Lung (tissue), 12 donors: ENCODE results near the gene PEX14. TPM values are rescaled to one million over a fixed set of nuclear protein-coding genes. Genes with fewer than 3 reads are reported as not detected.

Source experiments
- ATAC-seq: fragments of 200-7000 bp; cut with Tn5 transposase; one replicate; pipeline ENCODE4 v1.9.1; 2020; ENCODE audit warnings: moderate number of reproducible peaks; ENCODE audit not compliant: insufficient read depth, low FRiP score
- DNase-seq, 3 donors: peaks; one replicate each; pipeline ENCODE4 v3.0.0-alpha.2; 2013 to 2017
- H3K27ac ChIP-seq, 2 donors: one replicate each; pipeline ENCODE4 v1.5.1; 2013; ENCODE audit warnings: mild to moderate bottlenecking in 2 of 2, moderate library complexity in 2 of 2, control low read depth in 1 of 2, inconsistent platforms in 1 of 2, low read depth in 1 of 2, low read length in 1 of 2
- H3K27me3 ChIP-seq, 3 donors: one replicate each; pipeline ENCODE4 v1.5.1; 2013; ENCODE audit warnings: low read length in 2 of 3; ENCODE audit not compliant: control insufficient read depth in 3 of 3, insufficient read depth in 3 of 3
- H3K36me3 ChIP-seq, 4 donors: one replicate each; pipeline ENCODE4 v1.5.1; 2013; ENCODE audit warnings: low read length in 4 of 4, mild to moderate bottlenecking in 1 of 4, moderate library complexity in 1 of 4; ENCODE audit not compliant: control insufficient read depth in 4 of 4, insufficient read depth in 4 of 4
- H3K4me1 ChIP-seq, 5 donors: one replicate each; pipeline ENCODE4 v1.5.1; 2013; ENCODE audit warnings: low read length in 5 of 5, mild to moderate bottlenecking in 2 of 5, moderate library complexity in 1 of 5; ENCODE audit not compliant: control insufficient read depth in 5 of 5, insufficient read depth in 5 of 5
- H3K4me3 ChIP-seq: one replicate; pipeline ENCODE4 v1.5.1; 2013; ENCODE audit warnings: mild to moderate bottlenecking, control low read depth, moderate library complexity
- H3K9ac ChIP-seq, 2 donors: one replicate each; pipeline ENCODE4 v1.5.1; 2013; ENCODE audit warnings: low read length in 2 of 2, control low read depth in 1 of 2; ENCODE audit not compliant: insufficient read depth in 1 of 2
- H3K9me3 ChIP-seq, 4 donors: one replicate each; pipeline ENCODE4 v1.5.1; 2013; ENCODE audit warnings: low read length in 3 of 4, mild to moderate bottlenecking in 1 of 4, moderate library complexity in 1 of 4; ENCODE audit not compliant: control insufficient read depth in 4 of 4, insufficient read depth in 3 of 4
- WGBS, 2 donors: extraction: QIAGEN DNeasy Blood & Tissue Kit; methylation state at CpG; one replicate each; pipeline ENCODE4 v1.1.7; 2013; 5-methylcytosine and 5-hydroxymethylcytosine counted together
- polyA plus RNA-seq, 2 donors: library from polyadenylated mRNA; stranded (reverse); fragments of 200-250 nt; gene quantifications; one replicate each; pipeline ENCODE4 v1.2.1, GENCODE V29; 2013
- total RNA-seq, 2 donors: library from RNA; depleted of rRNA in 1 of 2; stranded (reverse); fragments of >200 nt in 1 of 2; gene quantifications; one replicate each; pipeline ENCODE4 v1.2.1, GENCODE V29; 2014 to 2021
- TF ChIP-seq, protein P1 (sequence below): IDR thresholded peaks from 2 replicates; pipeline ENCODE4 v1.5.1; 2012; ENCODE audit warnings: mild to moderate bottlenecking; ENCODE audit errors: control extremely low read depth, extremely low read depth
- donor health status: control.
- donor health status: control.
- donor health status: Bipolar disorder and iron deficiency.
- donor health status: healthy.
- donor health status: DM: yes; HTN: yes; CAD: no.

PEX14 gene
- total and polyA plus RNA-seq, 4 donors = 18.1 to 29.2 (median 20.8) TPM

DNA sequence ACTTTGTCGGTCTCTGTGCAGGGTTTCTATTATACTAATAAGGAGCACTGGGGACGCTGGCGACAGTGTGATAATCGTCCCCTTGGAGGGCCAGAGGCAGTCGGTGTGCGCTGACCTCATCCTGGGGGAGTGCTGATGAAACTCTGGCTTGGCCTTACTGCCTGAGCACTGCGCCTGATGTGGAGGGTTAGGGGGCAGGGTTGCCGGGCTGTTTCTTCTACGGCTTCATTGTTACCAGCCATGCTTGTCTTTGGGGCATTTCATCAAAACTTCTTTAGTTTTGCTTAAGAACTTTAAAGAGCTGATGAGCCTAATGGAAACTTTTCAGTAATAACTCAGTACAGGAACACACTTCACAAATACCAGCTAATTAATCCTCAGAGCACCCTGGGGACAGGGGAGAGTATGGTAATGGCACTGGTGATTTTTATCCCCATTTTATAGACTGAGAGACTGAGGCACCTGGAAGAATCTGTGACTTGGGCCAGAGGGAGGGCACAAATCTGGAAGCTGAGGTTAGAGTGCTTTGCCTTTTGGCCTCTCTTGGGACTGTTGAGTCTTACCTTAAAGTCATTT is 81.8 kb downstream of the PEX14 start:
- DNase-seq (no peak), ATAC-seq (no peak)
- WGBS, 2 donors = 89 to 92% methylated on average over 9 of the region's 9 CpGs
- Histone ChIP-seq H3K36me3 (no peaks in the 10 kb centered on the region), H3K4me3 (no peak overlapping the region), H3K27ac (no peak overlapping the region), H3K9me3 (no peaks in the 10 kb centered on the region), H3K4me1 (peaks cover 0 to 3% (median 0%) of the 10 kb centered on the region in 5 donors), H3K27me3 (no peaks in the 10 kb centered on the region), H3K9ac (no peak overlapping the region)
- TF ChIP-seq, protein P1, sequence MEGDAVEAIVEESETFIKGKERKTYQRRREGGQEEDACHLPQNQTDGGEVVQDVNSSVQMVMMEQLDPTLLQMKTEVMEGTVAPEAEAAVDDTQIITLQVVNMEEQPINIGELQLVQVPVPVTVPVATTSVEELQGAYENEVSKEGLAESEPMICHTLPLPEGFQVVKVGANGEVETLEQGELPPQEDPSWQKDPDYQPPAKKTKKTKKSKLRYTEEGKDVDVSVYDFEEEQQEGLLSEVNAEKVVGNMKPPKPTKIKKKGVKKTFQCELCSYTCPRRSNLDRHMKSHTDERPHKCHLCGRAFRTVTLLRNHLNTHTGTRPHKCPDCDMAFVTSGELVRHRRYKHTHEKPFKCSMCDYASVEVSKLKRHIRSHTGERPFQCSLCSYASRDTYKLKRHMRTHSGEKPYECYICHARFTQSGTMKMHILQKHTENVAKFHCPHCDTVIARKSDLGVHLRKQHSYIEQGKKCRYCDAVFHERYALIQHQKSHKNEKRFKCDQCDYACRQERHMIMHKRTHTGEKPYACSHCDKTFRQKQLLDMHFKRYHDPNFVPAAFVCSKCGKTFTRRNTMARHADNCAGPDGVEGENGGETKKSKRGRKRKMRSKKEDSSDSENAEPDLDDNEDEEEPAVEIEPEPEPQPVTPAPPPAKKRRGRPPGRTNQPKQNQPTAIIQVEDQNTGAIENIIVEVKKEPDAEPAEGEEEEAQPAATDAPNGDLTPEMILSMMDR = no peak

DNA sequence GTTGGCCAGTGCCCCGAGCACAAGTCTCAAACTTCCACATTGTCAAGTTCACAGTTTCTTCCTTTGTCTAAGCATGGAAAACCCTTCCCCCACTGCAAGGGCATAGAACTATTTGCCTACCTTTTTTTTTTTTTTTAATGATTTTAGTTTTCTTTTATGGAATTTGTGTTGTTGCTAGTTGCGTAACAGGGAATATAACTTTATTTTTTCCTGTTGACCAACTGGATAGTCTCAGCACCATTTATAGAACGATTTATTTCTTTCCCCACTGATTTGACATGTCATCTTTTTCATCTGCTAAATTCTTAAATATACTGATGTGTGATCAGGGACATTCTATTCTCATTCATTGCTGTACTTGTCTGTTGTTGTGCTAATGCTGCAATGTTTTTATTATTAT is 83.0 kb downstream of the PEX14 start:
- ATAC-seq (no peak), DNase-seq (no peak)
- H3K4me3 ChIP-seq = no peak overlapping the region
- 84% methylated on average over 3 of the region's 3 CpGs for WGBS, 2 donors
- H3K27me3 ChIP-seq = no peaks in the 10 kb centered on the region
- no peaks in the 10 kb centered on the region for H3K9me3 ChIP-seq
- H3K27ac ChIP-seq = no peak overlapping the region
- H3K9ac ChIP-seq = no peak overlapping the region
- H3K36me3 ChIP-seq = no peaks in the 10 kb centered on the region
- peaks cover 0 to 3% (median 0%) of the 10 kb centered on the region in 5 donors for H3K4me1 ChIP-seq
- TF ChIP-seq, protein P1 = no peak

GRCh38 chr1:10559386-10559785 is 84.6 kb downstream of the PEX14 start:
- Histone ChIP-seq H3K9me3 (no peaks in the 10 kb centered on the region), H3K27ac (no peak overlapping the region), H3K4me3 (no peak overlapping the region), H3K27me3 (no peaks in the 10 kb centered on the region), H3K36me3 (no peaks in the 10 kb centered on the region), H3K4me1 (peaks cover 0 to 3% (median 0%) of the 10 kb centered on the region in 5 donors), H3K9ac (no peak overlapping the region)
- no peak for DNase-seq
- WGBS, 2 donors = 92 to 94% methylated on average over 8 of the region's 8 CpGs
- TF ChIP-seq, protein P1 = no peak
- no peak for ATAC-seq

- H3K27me3 ChIP-seq = no peaks in the 10 kb centered on the region
- no peak overlapping the region for H3K4me3 ChIP-seq
- no peak for DNase-seq
- no peaks in the 10 kb centered on the region for H3K9me3 ChIP-seq
- no peaks in the 10 kb centered on the region for H3K36me3 ChIP-seq
- H3K9ac ChIP-seq = no peak overlapping the region
- no peaks in the 10 kb centered on the region for H3K4me1 ChIP-seq
- TF ChIP-seq, protein P1 = no peak
- H3K27ac ChIP-seq = no peak overlapping the region
- no peak for ATAC-seq
These were observed 86.7 kb downstream of the PEX14 start for GRCh38 chr1:10561497-10561896.
